Activated T-cell treated with anti-CD3 and anti-CD28 coated beads, Interleukin-2, amount 50 U/mL, for 24 hours (primary cell): ENCODE measurements around the gene PDIA6.

ENCODE experiments used
- DNase-seq: peaks from one replicate; pipeline ENCODE4 v3.0.0-alpha.2; 2020
- H3K27ac Mint-ChIP-seq: 2 replicates; pipeline ENCODE4 v1.8.0; 2020; ENCODE audit warnings: mild to moderate bottlenecking, mixed read lengths
- H3K27me3 Mint-ChIP-seq: 2 replicates; pipeline ENCODE4 v1.8.0; 2020; ENCODE audit warnings: mixed read lengths
- H3K36me3 Mint-ChIP-seq: 2 replicates; pipeline ENCODE4 v1.8.0; 2020; ENCODE audit warnings: low read depth, mixed read lengths
- H3K4me1 Mint-ChIP-seq: 2 replicates; pipeline ENCODE4 v1.8.0; 2020; ENCODE audit warnings: low read depth, mixed read lengths
- H3K4me3 Mint-ChIP-seq: 2 replicates; pipeline ENCODE4 v1.8.0; 2020; ENCODE audit warnings: mild to moderate bottlenecking, moderate library complexity, mixed read lengths
- H3K9me3 Mint-ChIP-seq: 2 replicates; pipeline ENCODE4 v1.8.0; 2020; ENCODE audit warnings: mixed read lengths

Gene PDIA6

GRCh38 chr2:10759151-10759714 is 53.4 kb downstream of the PDIA6 start:
- H3K27me3 Mint-ChIP-seq = no peaks in the 10 kb centered on the region

DNA sequence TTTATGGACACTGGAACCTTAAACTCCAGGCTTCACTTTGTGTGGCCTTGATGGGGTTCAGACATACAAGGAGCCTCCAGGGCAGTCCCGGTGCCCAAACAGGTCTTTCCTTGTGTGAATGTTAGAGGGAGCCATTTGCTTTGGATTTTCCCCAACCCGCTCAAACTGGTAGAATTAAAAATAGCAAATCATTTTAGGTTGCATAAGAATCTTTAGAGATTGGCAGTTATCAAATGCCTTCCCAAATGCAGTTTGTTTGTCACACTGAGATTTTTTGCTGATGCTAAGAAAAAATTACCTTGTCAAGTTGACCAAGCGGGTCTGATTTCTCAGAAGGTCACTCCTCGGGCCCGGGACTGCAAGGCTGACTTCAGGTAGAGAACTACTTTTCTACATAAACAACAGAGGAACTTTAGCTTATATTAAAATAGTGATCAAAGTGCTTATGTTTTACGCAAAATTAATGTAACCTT is 54.7 kb downstream of the PDIA6 start:
- Mint-ChIP-seq H3K4me1 (no peaks in the 10 kb centered on the region), H3K4me3 (no peak overlapping the region), H3K36me3 (no peaks in the 10 kb centered on the region), H3K9me3 (no peaks in the 10 kb centered on the region), H3K27me3 (no peaks in the 10 kb centered on the region), H3K27ac (no peak overlapping the region)
- DNase-seq = no peak

More at GRCh38 chr2:10759151-10759714, 53.4 kb downstream of the PDIA6 start:
- Mint-ChIP-seq H3K9me3 (no peaks in the 10 kb centered on the region), H3K4me3 (no peak overlapping the region), H3K4me1 (no peaks in the 10 kb centered on the region), H3K36me3 (no peaks in the 10 kb centered on the region), H3K27ac (no peak overlapping the region)
- no peak for DNase-seq

GRCh38 chr2:10755621-10756020 is 57.0 kb downstream of the PDIA6 start:
- H3K27me3 Mint-ChIP-seq = no peaks in the 10 kb centered on the region
- H3K27ac Mint-ChIP-seq = no peak overlapping the region
- H3K9me3 Mint-ChIP-seq = no peaks in the 10 kb centered on the region
- no peaks in the 10 kb centered on the region for H3K36me3 Mint-ChIP-seq
- H3K4me1 Mint-ChIP-seq = no peaks in the 10 kb centered on the region
- DNase-seq = no peak
- no peak overlapping the region for H3K4me3 Mint-ChIP-seq

DNA sequence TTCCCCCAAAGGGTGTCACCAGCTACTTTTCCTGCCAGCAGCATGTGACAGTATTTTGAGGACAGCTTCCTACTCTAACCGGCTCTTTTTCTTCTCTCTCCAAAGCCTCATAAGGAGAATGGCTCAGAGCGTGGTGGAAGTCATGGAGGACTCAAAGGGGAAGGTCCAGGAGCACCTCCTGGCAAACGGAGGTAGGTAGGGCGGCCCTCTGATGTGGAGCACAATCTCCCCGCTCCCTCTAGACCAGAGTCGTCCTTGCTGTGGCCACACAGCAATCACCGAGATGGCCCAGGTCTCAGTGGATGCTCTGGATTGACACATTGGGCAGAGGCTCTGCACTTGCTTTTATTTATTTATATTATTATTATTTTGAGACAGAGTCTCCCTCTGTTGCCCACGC is 58.7 kb downstream of the PDIA6 start:
- Mint-ChIP-seq H3K36me3 (no peaks in the 10 kb centered on the region), H3K27ac (no peak overlapping the region), H3K27me3 (no peaks in the 10 kb centered on the region), H3K4me3 (no peak overlapping the region), H3K4me1 (no peaks in the 10 kb centered on the region), H3K9me3 (no peaks in the 10 kb centered on the region)
- DNase-seq = no peak

- H3K27me3 Mint-ChIP-seq = no peaks in the 10 kb centered on the region
- H3K9me3 Mint-ChIP-seq = no peaks in the 10 kb centered on the region
- H3K4me3 Mint-ChIP-seq = no peak overlapping the region
- no peaks in the 10 kb centered on the region for H3K36me3 Mint-ChIP-seq
- DNase-seq = no peak
- no peak overlapping the region for H3K27ac Mint-ChIP-seq
- H3K4me1 Mint-ChIP-seq = no peaks in the 10 kb centered on the region
Measured at GRCh38 chr2:10753156-10753555, 59.4 kb downstream of the PDIA6 start.

DNA sequence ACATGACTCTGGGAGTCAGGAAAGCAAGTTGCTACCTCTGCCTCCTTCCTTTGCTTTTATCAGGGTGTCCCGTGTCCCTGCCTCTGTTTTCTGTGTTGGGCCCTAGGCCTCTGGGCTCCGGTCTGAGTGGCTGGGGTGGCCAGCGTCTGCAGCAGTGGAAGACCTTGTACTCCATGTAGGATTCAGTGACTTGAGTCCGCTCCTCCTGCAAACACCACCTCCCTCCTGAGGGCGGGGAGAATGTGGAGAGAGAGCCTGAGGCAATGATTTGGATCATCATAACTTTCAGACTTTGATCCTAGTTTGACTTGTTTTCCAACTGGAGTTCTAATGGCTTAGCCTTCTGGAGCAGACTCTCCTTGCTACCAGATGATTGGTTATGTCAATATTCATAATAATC is 60.3 kb downstream of the PDIA6 start:
- H3K4me3 Mint-ChIP-seq = no peak overlapping the region

DNA sequence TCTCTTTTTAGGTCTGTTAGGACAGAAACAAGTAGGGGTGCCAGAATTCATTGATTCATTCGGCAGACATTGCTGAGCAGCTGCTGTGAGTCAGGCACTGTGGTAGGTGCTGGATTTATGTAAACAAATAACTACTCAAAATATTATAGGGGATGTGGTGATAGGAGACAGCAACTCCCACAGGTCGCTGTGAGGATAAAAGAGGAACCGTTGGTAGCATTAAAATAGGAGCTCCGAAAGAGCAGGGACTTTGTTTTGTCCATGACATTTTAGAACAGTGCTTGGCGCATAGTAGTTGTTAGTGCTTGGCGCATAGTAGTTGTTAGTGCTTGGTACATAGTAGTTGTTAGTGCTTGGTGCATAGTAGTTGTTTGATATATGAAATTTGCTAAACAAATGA is 62.0 kb downstream of the PDIA6 start:
- no peak overlapping the region for H3K4me3 Mint-ChIP-seq
- H3K9me3 Mint-ChIP-seq = no peaks in the 10 kb centered on the region
- H3K36me3 Mint-ChIP-seq = no peaks in the 10 kb centered on the region
- H3K27ac Mint-ChIP-seq = no peak overlapping the region
- no peak for DNase-seq
- peaks cover 2% of the 10 kb centered on the region for H3K27me3 Mint-ChIP-seq
- H3K4me1 Mint-ChIP-seq = peaks cover 7% of the 10 kb centered on the region

More for the DNA sequence above, 60.3 kb downstream of the PDIA6 start:
- Mint-ChIP-seq H3K36me3 (no peaks in the 10 kb centered on the region), H3K27ac (no peak overlapping the region), H3K27me3 (peaks cover under 1% of the 10 kb centered on the region), H3K9me3 (no peaks in the 10 kb centered on the region), H3K4me1 (peaks cover 2% of the 10 kb centered on the region)
- DNase-seq = no peak

DNA sequence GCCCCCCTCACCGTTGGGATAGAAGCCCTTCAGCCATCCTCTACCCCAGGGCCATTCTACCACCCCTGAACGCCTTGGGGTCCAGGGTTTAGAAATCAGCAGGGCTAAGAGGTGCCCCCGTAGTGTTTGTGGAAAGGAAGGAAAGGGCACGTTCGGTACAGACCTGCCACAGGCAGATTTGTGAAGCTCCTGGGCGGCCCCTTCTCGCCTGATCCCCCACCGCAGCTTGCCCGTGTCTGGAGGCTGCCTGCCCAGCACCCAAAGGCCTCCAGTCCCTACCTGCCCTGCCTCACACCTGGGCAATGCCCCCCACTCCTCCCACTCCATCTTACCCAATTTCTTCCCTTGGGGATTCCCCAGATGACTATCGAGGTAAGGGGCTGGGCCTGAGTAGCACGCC is 69.9 kb downstream of the PDIA6 start:
- H3K4me3 Mint-ChIP-seq = no peak overlapping the region
- no peaks in the 10 kb centered on the region for H3K9me3 Mint-ChIP-seq
- H3K36me3 Mint-ChIP-seq = no peaks in the 10 kb centered on the region
- no peak overlapping the region for H3K27ac Mint-ChIP-seq
- H3K27me3 Mint-ChIP-seq = peaks cover 2% of the 10 kb centered on the region
- peaks cover 14% of the 10 kb centered on the region for H3K4me1 Mint-ChIP-seq
- DNase-seq = no peak

DNA sequence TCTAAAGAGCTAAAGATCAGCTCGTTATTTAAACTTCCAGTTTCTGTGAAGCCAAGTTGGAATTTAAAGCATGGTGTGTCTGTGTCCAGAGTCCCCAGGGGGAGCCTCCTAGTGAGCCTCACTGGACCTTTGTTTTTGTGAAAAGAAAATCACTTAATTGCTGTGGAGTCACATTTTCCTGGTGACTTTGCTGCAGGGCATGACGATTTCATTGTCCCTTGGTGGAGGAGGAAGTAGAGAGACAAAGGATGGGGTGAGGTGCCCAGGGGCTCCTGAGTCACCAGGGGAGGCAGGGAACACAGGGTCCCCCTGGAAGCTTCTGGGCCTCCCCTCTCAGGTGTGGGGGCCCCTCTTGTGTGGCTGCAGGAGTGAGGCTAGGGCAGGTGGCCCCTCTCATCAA is 71.4 kb downstream of the PDIA6 start:
- no peaks in the 10 kb centered on the region for H3K9me3 Mint-ChIP-seq
- H3K4me3 Mint-ChIP-seq = no peak overlapping the region
- H3K27me3 Mint-ChIP-seq = no peaks in the 10 kb centered on the region
- H3K4me1 Mint-ChIP-seq = peaks cover 10% of the 10 kb centered on the region
- DNase-seq = no peak
- H3K27ac Mint-ChIP-seq = no peak overlapping the region
- H3K36me3 Mint-ChIP-seq = no peaks in the 10 kb centered on the region

DNA sequence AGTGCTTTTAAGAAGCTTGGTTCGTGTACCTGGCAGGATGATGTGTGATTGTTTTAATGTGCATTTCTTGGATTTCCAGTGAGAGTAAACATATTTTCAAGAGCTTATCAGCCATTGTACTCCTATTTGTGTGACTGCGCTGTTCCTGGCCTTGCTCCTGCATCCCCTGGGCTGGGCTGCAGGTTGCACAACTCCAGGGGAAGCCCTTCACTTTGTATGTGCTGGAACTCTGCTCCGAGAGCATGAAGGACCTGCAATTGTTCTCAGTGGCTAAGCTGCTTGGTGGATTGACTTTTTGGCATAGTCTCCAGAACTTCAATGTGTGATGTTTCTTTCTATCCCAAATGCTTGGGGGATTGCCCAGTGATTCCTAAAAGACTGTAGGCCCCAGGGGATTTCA is 72.4 kb downstream of the PDIA6 start:
- DNase-seq = no peak
- Mint-ChIP-seq H3K27me3 (no peaks in the 10 kb centered on the region), H3K27ac (no peak overlapping the region), H3K9me3 (no peaks in the 10 kb centered on the region), H3K4me3 (no peak overlapping the region), H3K4me1 (peaks cover 3% of the 10 kb centered on the region), H3K36me3 (no peaks in the 10 kb centered on the region)

GRCh38 chr2:10738192-10738591 is 74.4 kb downstream of the PDIA6 start:
- Mint-ChIP-seq H3K27ac (no peak overlapping the region), H3K4me3 (no peak overlapping the region), H3K27me3 (no peaks in the 10 kb centered on the region), H3K36me3 (no peaks in the 10 kb centered on the region), H3K4me1 (peaks cover 1% of the 10 kb centered on the region), H3K9me3 (no peaks in the 10 kb centered on the region)
- no peak for DNase-seq

GRCh38 chr2:10733980-10734379 is 78.6 kb downstream of the PDIA6 start:
- no peak for DNase-seq
- Mint-ChIP-seq H3K27me3 (no peaks in the 10 kb centered on the region), H3K9me3 (no peaks in the 10 kb centered on the region), H3K27ac (no peak overlapping the region), H3K4me1 (no peaks in the 10 kb centered on the region), H3K4me3 (no peak overlapping the region), H3K36me3 (no peaks in the 10 kb centered on the region)

- no peaks in the 10 kb centered on the region for H3K36me3 Mint-ChIP-seq
- H3K27ac Mint-ChIP-seq = no peak overlapping the region
- no peaks in the 10 kb centered on the region for H3K27me3 Mint-ChIP-seq
- no peaks in the 10 kb centered on the region for H3K4me1 Mint-ChIP-seq
- no peak overlapping the region for H3K4me3 Mint-ChIP-seq
- DNase-seq = no peak
- no peaks in the 10 kb centered on the region for H3K9me3 Mint-ChIP-seq
Measured at GRCh38 chr2:10733566-10733925, 79.0 kb downstream of the PDIA6 start.
